Measurements from ENCODE around the gene FUT7.
"Not testable (repeated sequence)": the region's sequence is repeated elsewhere in the genome, so short reads cannot be mapped to it uniquely, and the experiment has no call there.

Gene FUT7

DNA sequence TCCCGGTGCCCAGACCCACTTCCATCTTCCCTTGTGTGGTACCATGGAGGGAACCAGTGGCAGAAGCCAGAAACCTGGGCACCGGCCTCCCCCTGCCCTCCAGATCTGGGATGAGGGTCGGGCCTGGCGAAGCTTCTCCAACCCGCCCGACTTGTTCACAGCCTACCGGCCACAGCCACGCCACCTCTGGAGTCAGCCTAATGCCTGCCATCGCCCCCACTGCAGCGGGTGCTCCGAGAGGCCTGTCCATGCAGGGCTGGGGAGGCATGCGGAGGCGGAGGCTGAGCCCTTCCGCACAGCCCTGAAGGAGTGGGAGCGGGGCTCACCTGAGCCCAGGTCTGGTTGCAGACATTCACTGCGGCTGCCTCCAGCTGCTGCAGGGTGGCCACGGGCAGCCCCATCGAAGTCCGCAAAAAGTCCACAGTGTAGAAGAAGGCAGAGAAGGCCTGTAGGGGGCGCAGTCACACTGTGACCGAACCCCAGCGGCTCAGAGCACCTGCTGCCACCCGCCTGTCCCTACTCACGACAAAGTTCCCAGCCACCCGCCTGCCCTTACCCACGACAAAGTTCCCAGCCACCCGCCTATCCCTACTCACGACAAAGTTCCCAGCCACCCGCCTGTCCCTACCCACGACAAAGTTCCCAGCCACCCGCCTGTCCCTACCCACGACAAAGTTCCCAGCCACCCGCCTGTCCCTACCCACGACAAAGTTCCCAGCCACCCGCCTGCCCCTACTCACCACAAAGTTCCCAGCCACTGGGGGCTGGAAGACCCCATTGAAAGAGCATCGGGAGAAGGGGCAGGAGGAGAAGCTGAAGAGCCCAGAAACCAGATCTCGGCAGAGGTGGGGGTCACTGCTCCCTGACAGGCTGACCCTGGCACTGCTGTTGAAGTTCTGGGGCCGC lies 17.9 kb upstream of the FUT7 start:
- DNase-seq (ENCODE audit: low spot score), result peak; percentile 95

DNA sequence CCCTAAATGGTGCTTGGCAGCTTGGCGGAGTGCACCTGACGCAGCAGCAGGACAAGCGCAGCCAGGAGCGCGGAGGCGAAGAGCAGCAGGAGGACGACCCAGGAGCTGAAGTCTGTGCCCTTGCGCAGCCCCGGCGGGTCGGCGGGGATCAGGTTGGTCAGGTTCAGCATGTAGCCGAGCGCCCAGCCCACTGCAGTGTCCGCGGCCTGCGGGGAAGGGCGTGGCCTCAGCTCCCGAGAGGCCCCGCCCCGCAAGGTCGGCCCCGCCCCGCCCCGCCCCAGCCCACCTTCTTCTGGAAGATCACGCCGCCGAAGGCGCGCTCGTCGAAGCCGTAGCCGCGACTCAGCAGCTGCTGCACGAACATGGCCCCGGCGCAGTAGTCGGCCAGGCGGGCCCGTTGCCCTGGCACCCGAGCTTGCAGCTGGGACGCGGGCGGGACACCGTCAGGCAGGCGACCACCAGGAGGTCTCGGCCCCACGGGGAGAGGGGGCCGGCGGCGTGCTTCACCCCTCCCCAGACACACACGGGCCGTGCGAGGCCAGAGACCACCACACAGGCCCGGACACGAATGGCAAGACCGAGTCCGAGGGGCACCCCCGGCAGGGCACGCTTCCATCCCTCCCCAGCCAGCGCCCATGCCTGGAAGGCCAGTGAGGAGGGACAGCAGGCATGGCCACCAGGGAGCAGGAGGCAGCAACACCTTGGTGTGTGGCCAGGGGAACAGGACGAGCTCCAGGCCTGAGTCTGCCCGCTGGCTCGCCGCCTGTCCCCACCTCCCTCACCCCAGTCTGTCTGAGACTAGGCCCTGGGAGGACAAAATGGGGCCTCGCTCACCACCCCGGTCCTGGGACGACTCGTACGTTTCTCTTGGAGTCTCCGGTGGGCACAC lies 17.0 kb upstream of the FUT7 start:
- DNase-seq (ENCODE audit: low spot score), result no peak

DNA sequence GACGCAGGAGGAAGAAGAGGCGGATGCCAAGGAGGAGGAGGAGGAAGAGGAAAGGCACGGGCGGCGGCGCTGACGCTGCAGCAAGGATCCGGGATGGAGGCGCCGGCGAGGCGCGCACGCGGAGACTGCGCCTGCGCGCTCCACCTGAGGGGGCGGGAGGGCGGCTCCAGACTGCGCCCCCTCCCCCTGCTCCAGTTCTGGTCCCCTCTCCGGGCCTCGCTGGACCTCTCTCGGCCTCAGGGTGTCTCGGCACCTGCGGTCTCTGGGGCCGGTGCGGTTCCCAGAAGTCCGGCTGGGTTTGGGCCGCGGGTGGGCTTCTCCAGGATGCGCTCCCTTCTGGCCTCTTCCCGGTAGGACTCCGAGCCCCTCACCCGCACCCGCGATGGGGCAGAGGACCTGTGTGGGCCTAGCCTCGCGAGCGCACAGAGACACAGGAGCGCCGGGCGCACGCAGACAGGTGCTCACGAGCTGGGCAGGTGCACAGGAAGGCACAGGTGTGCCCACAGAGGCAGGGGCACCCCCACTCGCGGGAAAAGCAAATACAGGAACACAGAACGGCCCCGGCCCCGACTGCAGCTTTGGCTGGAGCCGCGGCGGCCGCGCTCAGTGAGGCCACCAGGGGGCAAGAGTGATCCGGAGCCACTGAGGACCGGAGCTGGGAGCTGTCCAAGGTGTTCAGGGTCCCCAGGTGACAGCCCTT lies 14.3 kb upstream of the FUT7 start, which contains the start of gene NPDC1:
TSS of gene NPDC1 (minus strand) at position 90 of the 700 bp plus-strand sequence. CDS start 188 bp downstream, outside the sequence.
- DNase-seq (ENCODE audit: low spot score), result peak; percentile 84

DNA sequence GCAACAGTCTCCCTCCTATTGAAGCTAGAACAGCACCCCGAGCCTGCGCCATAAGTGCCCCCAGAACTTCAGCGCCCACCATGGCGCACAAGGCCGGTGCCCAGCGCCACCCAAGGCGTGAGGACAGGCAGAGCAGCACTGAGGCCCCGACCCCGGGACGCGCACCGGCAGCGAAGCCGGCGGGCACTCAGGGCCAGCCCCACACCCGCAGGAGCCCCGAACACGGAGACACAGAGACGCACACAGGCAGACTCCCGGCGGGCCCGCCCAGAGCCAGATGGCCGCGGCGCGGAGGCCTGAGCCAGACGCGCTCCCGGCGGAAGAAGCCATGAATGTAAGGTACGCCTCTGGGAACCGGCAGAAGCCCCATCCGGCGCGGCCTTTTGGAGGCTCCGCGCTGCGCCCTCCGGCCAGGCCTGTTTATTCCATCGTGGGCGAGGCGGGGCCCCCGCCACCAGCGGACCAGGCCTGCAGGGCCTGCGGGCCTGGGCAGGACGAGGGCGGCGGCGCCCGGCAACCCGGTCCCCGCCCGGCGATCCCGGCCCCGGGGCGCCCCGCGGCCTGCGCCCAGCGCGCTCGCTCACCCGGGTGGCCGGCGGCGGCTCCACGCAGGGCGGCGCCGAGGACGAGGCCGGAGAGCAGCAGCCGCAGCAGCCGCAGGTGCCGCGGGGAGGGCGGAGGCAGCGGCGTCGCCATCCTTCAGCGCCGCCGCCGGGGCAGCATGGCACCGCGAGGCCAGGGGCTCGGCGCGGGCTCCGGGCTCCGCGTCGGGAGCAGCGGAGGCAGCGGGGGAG lies 13.6 kb upstream of the FUT7 start:
- DNase-seq (ENCODE audit: low spot score), result no peak

DNA sequence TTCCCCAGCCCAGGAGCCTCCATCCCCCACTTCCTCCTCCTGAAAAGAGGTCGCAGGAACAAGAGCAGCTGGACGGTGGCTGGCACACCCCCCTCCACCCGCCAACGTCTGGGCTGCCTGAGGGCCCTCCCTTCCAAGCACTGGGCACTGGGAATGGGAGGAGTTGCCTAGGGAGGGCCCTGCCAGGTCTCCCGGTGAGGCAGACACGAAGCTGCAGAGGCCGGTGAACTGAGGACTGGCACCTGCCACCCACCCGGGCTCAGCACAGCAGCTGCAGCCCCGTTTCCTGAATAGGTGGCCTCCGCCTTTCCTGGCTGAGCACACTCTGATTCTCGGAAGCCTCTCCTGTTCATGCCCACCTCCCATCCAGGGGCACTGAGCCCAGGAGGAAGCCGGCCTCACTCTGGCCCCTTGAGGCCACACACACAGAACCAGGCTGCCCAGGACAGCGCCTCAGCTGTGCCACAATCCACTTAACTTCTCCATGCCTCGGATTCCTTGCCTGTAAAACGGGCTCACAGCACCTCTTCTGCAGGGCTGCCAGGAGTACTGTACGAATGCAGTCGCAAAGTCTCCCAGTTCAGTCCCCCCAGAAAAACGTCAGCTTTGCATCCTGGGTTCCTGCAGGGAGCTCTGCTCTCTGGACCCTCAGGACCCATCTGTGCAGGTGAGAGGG lies 12.8 kb upstream of the FUT7 start:
- no peak for DNase-seq (ENCODE audit: low spot score)

DNA sequence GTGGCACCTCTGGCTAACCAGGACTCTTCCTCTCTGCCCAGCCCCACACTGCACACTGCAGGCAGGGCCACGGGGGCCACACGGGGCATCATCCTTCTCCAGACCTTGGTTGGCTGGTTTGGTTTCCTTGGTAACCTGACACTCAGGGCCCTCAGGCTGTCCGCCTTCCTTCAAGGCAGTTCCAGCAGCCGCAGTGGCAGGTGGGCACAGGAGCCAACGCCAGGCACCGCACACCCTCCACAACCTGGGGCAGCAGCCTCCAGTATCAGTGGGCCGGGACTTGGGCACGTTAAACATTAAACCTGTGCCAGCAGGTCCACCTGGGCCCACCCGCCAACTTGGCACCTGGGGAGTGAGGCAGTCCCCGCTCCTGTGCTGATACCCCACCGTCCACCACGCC lies 12.1 kb upstream of the FUT7 start:
- DNase-seq (ENCODE audit: low spot score), result no peak

DNA sequence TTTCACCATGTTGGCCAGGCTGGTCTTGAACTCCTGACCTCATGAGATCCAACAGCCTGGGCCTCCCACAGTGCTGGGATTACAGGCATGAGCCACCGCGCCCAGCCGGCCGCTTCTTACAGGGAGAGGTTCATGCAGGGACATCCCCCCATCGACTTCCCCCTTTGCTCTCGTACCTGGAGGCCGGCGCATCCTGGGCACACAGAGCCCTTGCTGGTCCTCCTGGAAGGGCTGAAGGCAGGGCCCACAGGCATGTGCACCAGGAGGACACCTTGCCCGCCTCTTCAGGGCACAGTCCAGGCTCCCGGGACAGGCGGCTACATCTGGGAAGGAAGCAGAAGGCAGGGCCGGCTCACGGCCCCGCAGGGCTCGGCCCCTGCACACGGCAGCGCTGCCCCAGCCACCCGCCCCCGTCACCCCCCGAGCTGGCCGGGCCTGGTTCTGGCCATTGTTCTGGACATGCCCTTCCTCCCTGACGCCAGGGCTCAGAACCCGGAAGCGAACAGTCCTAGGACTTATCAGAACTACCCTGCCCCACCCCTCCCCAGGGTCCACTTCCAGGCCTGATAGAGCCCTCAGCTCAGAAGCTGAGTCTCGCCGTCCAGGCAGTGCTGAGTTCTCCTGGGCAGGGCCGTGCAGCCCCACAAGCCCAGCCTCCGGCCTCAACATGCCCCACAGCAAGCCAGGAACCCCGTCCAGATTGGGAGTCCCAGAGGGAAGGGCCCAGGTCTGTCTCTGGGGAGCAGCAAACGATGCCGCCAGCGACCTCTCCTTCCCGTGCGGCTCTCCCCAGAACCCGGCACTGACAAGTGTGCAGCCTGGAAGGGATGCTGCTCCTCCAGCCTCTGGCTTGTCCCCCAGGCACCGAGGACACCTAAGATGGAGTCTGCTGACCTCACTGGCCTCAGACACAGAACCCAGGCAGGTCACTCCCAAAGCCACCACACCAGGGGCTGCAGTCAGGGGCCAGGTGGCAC lies 11.2 kb upstream of the FUT7 start:
- no peak for DNase-seq (ENCODE audit: low spot score)

DNA sequence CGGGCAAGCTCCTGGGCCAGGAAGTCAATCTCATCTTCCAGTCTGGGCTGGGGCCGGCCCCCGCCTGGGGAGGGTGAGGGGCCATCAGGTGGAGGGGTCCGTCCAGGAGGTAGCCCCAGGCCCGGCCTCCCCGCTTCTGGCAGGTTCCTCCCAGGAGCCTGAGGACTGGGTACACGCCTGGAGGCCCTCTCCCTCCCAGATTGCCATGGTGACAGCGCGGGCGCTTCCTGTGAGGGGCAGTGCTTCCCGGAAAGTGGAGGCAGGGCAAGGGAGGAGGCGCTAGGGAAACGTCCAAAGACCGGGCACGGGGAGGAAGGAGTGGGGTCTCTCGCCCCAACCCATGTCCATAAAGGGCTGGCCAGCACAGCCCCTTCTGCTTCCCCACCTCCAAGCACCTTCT lies 9.2 kb upstream of the FUT7 start:
- DNase-seq (ENCODE audit: low spot score), result no peak

DNA sequence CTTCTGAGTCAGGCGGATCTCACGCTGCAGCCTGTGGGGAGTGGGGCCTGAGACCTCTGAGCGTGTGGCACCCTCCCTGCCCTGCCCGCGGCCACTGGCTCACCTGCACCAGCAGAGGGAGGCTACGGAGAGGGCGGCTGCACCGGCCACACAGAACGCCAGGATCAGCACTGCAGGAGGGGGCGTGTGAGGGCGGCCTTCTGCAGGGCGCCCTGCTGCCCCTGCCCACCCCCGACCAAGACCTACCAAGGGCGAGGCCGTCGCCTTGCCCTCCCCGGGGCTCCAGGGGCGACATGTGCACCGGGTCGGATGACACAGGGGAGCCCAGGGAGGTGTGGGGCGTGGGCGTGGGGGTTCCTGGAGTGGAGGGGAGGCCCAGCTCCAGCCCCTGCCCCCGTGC lies 8.7 kb upstream of the FUT7 start:
- no peak for DNase-seq (ENCODE audit: low spot score)

DNA sequence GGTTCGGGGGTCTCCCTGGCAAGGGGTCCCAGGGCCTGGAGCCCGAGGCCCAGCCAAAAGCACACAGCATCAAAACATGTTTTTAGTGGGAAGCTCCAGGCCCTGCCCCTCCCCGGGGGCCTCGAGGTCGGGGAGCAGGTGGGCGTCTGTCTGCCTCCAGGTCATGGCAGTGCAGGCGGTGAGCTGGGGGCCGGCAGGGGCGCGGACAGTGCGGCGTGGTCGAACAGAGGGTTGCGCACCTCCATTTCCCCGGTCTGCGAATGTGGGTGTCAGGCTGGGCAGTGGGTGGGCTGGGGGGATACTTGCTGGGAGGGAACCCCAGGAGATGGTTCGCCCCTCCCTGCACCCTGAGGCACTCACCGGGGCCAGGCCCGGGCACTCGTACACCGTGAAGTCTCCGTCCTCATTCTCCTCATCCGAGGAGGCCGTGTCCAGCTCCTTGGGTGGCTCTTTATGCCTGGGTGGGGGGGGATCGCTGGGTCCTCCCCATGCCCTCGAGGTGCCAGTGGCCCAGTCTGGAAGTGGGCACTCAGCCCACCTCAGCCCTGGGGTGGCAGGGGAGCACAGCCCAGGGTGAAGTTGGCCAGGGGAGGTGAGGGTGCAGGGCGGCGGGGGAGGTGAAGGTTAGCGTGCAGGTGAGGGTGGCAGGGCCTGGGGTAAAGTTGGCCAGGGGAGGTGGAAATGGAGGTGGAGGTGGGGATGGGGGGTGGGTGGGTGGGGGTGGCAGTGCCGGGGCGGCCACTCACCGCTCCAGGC lies 7.9 kb upstream of the FUT7 start:
- DNase-seq (ENCODE audit: low spot score), result no peak

DNA sequence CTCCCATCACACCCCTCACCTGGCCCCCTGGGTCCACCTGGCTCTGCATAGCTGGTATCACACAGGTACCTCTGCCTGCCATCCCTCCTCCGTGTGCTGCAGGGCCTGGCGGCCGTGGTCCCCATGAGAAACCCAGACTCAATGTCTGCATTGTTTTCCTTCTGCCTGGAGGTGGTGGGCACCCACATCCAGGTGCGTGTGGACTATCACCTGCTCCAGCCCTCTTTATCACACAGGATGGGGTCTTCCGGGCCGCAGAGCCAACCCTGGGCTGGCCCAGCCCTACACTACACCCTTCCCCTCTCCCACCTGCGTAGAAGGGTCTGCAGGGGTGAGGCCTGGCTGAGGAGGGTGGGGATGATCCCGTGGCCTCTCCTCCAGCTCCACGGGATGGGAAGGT lies 7.0 kb upstream of the FUT7 start:
- DNase-seq (ENCODE audit: low spot score), result no peak

DNA sequence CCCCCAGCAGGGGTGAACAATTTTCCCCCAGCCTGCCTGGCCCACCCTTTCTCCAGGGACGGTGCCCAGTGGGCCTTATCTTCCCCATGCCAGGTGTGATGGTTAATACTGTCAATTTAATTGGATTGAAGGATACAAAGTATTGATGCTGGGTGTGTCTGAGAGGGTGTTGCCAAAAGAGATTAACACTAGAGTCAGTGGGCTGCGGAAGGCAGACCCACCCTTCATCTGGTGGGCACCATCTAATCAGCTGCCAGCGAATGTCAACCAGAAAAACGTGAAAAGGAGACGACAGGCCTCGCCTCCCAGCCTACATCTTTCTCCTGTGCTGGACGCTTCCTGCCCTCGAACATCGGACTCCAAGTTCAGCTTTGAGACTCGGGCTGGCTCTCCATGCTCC lies 5.6 kb upstream of the FUT7 start:
- DNase-seq (ENCODE audit: low spot score), result no peak

DNA sequence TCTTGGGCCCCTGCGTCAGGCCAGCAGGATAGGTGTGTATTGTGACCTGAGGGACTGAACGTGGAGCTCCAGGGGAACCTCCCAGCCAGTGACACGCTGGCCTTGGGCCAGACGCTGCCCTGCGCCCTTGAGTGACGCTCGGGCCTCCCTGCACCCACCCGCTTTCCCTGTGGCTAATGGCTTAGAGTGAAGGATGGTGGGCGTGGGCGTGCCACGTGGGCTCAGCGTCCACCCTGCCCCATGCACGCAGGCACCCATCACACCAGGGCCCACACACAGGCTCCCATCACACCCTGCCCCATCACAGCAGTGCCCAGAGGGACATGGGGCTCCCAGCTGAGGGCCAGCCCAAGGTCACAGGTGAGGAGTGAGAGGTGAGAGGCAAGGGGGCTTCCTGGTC lies 5.1 kb upstream of the FUT7 start:
- DNase-seq (ENCODE audit: low spot score), result no peak

DNA sequence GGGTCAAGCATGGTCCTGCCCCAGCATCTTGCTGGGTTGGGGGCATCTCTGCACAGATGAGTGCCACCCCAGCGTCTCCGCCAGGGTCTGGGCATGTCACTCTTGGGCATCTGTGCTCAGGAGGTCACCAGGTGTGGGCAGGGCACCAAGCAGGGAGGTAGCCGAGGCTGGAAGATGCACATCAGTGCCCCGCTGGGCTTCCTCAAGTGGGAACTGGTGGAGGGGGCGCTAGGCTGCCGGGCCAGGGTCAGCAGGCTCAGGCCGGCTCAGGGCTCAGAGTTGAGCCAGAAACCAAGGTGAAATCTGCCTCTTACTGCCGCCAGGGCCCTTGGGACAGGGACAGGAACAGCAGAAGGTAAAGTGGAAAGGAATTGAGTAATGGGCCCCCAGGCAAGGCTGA lies 4.0 kb upstream of the FUT7 start:
- no peak for DNase-seq (ENCODE audit: low spot score)

DNA sequence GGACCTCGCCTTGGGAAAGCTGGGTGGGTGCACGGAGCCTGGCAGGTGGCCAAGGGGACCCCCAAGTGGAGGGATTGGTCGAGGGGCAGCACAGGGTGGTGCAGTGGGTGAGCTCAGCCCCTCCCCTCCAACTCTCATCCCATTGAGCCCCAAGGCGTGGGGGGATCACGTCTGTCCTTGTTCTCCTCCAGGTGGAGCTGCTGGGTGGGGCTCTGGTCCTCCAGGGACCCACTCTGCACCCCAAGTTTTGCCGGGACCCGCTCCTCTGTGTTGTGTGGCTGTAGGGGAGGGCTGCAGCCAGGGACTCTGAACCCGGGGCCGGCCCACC lies 3.6 kb upstream of the FUT7 start:
- DNase-seq (ENCODE audit: low spot score), result no peak

DNA sequence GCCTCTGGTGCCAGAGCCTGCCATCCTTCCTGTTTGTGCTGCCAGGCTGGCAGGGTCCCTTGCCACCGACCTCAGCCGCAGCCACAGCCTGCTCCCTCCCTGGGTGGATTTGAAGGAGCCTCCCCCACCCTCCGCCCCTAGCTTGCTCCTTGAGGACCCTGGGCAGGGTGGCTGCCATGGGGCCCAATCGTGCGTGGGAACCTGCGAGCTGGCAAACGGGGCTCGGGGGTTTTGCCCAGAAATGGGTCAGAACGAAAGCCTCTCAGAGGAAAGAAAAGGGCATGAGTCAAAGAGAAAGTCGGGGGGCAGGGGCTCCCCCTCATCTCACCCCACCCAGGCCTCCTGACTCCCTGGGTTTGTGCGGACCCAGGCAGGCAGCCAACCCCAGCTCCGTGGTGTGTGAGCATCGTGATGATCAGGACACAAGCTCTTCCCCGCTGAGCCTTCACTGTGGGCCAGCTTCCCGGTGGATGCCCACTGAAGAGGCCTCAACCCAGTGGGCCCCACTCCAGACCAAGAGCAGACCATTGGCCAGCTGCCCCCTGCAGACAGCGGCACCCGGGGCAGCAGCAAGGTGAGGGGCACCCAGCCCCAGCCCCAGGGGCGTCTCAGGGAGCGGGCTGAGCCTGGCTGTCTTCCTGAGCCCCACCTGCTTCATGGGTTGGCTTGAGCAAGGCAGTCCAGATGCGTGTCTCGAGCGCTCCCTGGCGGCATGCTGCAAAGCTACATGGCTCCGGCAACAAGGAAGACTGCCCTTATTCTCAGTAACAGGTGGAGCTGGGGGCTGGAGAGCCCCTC lies 3.0 kb upstream of the FUT7 start:
- peak; percentile 91 for DNase-seq (ENCODE audit: low spot score)

DNA sequence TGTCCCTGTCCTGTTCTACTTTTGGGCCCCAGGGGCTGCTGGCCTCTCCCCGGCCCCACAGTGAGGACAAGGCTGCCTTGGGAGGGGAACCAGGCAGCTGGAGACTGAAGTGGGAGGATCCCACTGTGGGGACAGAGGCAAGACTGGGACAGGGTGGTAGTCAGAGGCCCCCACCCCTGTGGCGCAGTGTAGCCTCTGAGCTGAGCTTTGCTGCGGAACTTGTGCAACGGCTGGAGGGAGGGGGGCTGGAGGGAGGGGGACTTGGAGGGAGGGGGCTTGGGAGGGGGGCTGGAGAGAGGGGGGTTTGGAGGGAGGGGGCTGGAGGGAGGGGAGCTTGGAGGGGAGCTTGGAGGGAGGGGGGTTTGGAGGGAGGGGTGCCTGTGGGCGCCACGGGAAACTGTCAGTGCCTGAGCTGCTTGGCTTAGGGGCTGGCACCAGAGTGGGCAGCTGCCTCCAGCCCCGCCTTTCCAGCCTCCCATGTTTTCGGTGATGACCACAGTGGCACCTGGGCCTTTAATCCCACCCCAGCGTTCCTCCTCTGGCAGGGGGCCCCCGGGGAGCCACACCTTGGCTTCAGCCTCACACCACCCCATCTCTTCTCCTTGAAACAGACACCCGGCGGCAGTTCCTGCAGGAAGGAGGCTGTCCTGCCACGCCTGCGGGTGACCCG lies 2.3 kb upstream of the FUT7 start:
- DNase-seq (ENCODE audit: low spot score), result no peak

DNA sequence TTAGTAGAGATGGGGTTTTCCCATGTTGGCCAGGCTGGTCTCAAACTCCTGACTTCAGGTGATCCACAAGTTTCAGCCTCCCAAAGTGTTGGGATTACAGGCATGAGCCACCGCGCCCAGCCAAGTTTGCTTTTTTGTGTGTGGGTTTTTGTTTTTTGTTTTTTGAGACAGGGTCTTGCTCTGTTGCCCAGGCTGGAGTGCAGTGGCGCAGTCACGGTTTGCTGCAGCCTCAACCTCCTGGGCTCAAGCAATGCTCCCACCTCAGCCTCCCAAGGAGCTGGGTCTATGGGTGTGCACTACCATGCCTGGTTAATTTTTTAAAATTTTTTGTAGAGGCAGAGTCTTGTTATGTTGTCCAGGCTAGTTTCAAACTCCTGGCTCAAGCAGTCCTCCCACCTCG lies 1.6 kb upstream of the FUT7 start:
- not testable (repeated sequence) for DNase-seq (ENCODE audit: low spot score)

Data from NAMALWA (cell line).